ENCODE results near the gene TCTN2. TPM values are rescaled to one million over a fixed set of nuclear protein-coding genes. Genes with fewer than 3 reads are reported as not detected.
A peak's percentile ranks its signal among the peaks of the same experiment; 100 is the strongest.

Gene TCTN2
- total and polyA plus RNA-seq, 9 of the 15 experiments (the other 6 are each of a cell fraction or from before 2014, with no cell fraction given), result 0.58 to 5.5 (median 3.6) TPM

DNA sequence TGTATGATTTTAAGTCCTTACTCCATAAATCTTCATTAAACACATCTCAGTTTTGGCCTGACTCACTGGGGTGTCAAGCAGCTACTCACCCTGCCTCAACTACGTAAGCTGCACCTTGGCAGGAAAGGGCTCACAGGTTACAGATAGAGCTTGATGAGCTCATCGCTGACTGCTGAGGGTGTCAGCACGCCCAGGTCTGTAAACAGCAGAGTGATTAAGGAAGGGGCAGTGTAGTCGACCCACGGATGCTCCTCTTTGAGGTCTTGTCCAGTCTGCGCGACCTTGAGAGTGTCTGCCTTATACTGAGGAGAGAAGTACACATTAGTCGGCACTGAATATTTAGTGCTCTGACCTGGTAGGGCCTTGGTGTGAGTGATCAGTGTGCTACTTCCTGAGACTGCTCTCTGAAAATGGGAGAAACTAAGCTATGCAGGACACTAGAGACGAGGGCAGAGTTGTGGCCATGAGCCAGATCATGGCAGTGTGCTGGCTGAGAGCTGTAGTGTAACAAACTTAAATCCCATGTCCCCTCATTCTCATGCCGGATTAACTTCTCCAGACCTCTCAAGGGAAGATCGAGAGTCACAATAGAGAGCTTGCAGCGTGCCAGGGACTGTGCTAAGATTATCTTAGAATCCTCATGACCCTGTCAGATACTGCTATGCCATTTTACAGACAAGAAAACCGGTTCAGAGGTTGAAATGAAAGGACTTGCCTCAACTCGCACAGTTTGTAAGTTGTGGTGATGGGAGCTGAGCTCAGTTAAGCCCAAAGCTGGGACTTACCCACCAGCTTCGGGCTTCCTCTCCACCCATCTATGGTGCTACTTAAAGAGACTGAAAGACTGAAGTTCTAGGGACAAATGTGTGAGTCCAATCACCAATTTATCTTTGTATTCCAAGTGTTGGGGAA is 49.0 kb upstream of the TCTN2 start:
- Histone ChIP-seq H3K79me2 (ENCODE audit: control insufficient read depth, insufficient read depth, low read length) (no peaks in the 10 kb centered on the region), H3K9me1 (ENCODE audit: control insufficient read depth, insufficient read depth, low read length) (no peaks in the 10 kb centered on the region), H3K36me3 (ENCODE audit: control insufficient read depth, insufficient read depth, low read length) (peaks cover 90% of the 10 kb centered on the region), H3K27ac (ENCODE audit: extremely low read depth, low read depth, low read length) (peak overlapping the region; percentile 20; the same call in 1 of the 3 replicates), H3K27me3 (ENCODE audit: control insufficient read depth in 2 of 2, insufficient read depth in 2 of 2, low read length in 2 of 2) (no peaks in the 10 kb centered on the region), H3K9ac (ENCODE audit: insufficient read depth in 1 of 2, low read depth in 2 of 2, low read length in 2 of 2) (no peak overlapping the region), H3K4me1 (replicated peaks in 1 of 2; ENCODE audit: control insufficient read depth in 2 of 2, insufficient read depth in 2 of 2, low read length in 2 of 2) (no peaks in the 10 kb centered on the region), H2AFZ (ENCODE audit: low read depth, low read length) (no peak overlapping the region), H3K4me3 (no peak overlapping the region), H3K4me2 (ENCODE audit: insufficient read depth, low read length) (no peak overlapping the region), H4K20me1 (replicated peaks; ENCODE audit: control insufficient read depth, insufficient read depth, low read length) (0 out of 2 replicates have a peak, but pooled peaks cover 3% of the 10 kb centered on the region), H3K9me3 (replicated peaks; ENCODE audit: control insufficient read depth, insufficient read depth, low read depth, low read length) (no peaks in the 10 kb centered on the region)
- no peak for FAIRE-seq
- ATAC-seq, result peak; percentile 31
- intact Hi-C loops (cut with micrococcal nuclease) (no loop called here), in situ Hi-C loops (cut with MboI) (no loop called here)
- no TSS peak for BruUV-seq (replicated peaks)
- ChIA-PET POLR2A (interaction anchor here (0.6 to 1.5 kb wide), 7 partner anchors 8 to 90 kb away, joined by 3 to 5 read pairs (median 4); no protein-coding TSS in a partner anchor), CTCF (ENCODE audit: low intra/inter-chr PET ratio) (no interaction called here)
- DNase-seq (ENCODE audit: extremely low read depth in 1 of 4, low spot score in 3 of 4), result no peak
- WGBS (ENCODE audit: insufficient coverage, low coverage, missing lambda C conversion rate), result 82% methylated on average over 15 of the region's 15 CpGs
- TF ChIP-seq ZNF699 (CRISPR knock-in tag; IDR thresholded peaks at IDR 0.05; ENCODE audit: insufficient replicate concordance), result no peak
- TF ChIP-seq FOXJ3 (CRISPR knock-in tag; IDR thresholded peaks at IDR 0.05), result no peak
- peak; percentile 61 for TF ChIP-seq POLR2A (conservative IDR thresholded peaks at IDR 0.05)
- TF ChIP-seq WHSC1 (IDR thresholded peaks at IDR 0.05; ENCODE audit: low read length), result peak; percentile 45
- TF ChIP-seq MYNN (IDR thresholded peaks at IDR 0.05), result peak; percentile 17; the same call in 1 of the 2 replicates
- TF ChIP-seq MYNN (CRISPR knock-in tag; IDR thresholded peaks at IDR 0.05), result no peak
- no peak for TF ChIP-seq ZKSCAN3 (CRISPR knock-in tag; IDR thresholded peaks at IDR 0.05)
- no peak for TF ChIP-seq ZNF121 (CRISPR knock-in tag; conservative IDR thresholded peaks at IDR 0.05)
- TF ChIP-seq, protein P1, sequence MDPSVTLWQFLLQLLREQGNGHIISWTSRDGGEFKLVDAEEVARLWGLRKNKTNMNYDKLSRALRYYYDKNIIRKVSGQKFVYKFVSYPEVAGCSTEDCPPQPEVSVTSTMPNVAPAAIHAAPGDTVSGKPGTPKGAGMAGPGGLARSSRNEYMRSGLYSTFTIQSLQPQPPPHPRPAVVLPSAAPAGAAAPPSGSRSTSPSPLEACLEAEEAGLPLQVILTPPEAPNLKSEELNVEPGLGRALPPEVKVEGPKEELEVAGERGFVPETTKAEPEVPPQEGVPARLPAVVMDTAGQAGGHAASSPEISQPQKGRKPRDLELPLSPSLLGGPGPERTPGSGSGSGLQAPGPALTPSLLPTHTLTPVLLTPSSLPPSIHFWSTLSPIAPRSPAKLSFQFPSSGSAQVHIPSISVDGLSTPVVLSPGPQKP (CRISPR knock-in tag; IDR thresholded peaks at IDR 0.05), result no peak
- TF ChIP-seq NFE2L1 (tag; IDR thresholded peaks at IDR 0.05; ENCODE audit: borderline replicate concordance, low read depth), result no peak
- no peak for TF ChIP-seq ATF2 (CRISPR knock-in tag; IDR thresholded peaks at IDR 0.05)
- peak; percentile 8; the same call in 1 of the 2 replicates for TF ChIP-seq POLR2AphosphoS5 (IDR thresholded peaks at IDR 0.05; ENCODE audit: control insufficient read depth, insufficient read depth, low read depth, low read length)
- no peak for TF ChIP-seq ZC3H4 (CRISPR knock-in tag; IDR thresholded peaks at IDR 0.05; ENCODE audit: borderline replicate concordance)
- TF ChIP-seq MAFF (IDR thresholded peaks at IDR 0.05; ENCODE audit: low read length), result no peak
- no peak for TF ChIP-seq SAFB (IDR thresholded peaks at IDR 0.05; ENCODE audit: borderline replicate concordance, low read depth, low read length)
- no peak for TF ChIP-seq LARP7 (IDR thresholded peaks at IDR 0.05)
- TF ChIP-seq CHD1 (IDR thresholded peaks at IDR 0.05; ENCODE audit: low read length), result no peak
- peak; percentile 86; the same call in 1 of the 2 replicates for TF ChIP-seq POLR2AphosphoS2 (IDR thresholded peaks at IDR 0.05; ENCODE audit: low read length)
- no peak for TF ChIP-seq ZNF408 (CRISPR knock-in tag; IDR thresholded peaks at IDR 0.05; ENCODE audit: low read depth)
- TF ChIP-seq NCOA6 (IDR thresholded peaks at IDR 0.05), result no peak
- peak; percentile 57 for TF ChIP-seq SUPT5H (IDR thresholded peaks at IDR 0.05)
- no peak for TF ChIP-seq ZNF764 (CRISPR knock-in tag; IDR thresholded peaks at IDR 0.05; ENCODE audit: low read depth)
- TF ChIP-seq KAT2B (IDR thresholded peaks at IDR 0.05; ENCODE audit: low read depth, low read length), result no peak
- TF ChIP-seq JUNB (CRISPR knock-in tag; conservative IDR thresholded peaks at IDR 0.05), result no peak

Data from K562 (cell line).